ENCODE measurements around the gene CEP20. TPM values are rescaled to one million over a fixed set of nuclear protein-coding genes. Genes with fewer than 3 reads are reported as not detected.
A peak's percentile ranks its signal among the peaks of the same experiment; 100 is the strongest.

The CEP20 gene
- total RNA-seq, 1 experiment from 2014 or later: 37.0 TPM

GRCh38 chr16:15849209-15849981 is 39.0 kb downstream of the CEP20 start:
- no TSS peak for BruUV-seq (replicated peaks)
- intact Hi-C loops (cut with micrococcal nuclease): no loop called here
- H3K4me3 ChIP-seq (ENCODE audit: low read length): no peak overlapping the region

GRCh38 chr16:15847611-15848175 is 40.7 kb downstream of the CEP20 start:
- Histone ChIP-seq H3K27me3 (ENCODE audit: low read length) (no peaks in the 10 kb centered on the region), H3K9me2 (replicated peaks; ENCODE audit: low read length) (no peaks in the 10 kb centered on the region), H3K27ac (ENCODE audit: low read length) (no peak overlapping the region), H4K20me1 (ENCODE audit: low read length) (no peaks in the 10 kb centered on the region), H3K36me3 (ENCODE audit: low read depth, low read length) (no peaks in the 10 kb centered on the region), H3K9ac (ENCODE audit: low read length) (no peak overlapping the region), H3K4me3 (ENCODE audit: low read length) (no peak overlapping the region), H2AFZ (ENCODE audit: low read length) (no peak overlapping the region), H3K4me2 (ENCODE audit: low read length) (no peak overlapping the region), H3K4me1 (ENCODE audit: insufficient read depth, low read length) (no peaks in the 10 kb centered on the region), H3K9me3 (ENCODE audit: low read length) (no peaks in the 10 kb centered on the region), H3F3A (ENCODE audit: low read length, unreplicated experiment) (no peaks in the 10 kb centered on the region), H3K79me2 (ENCODE audit: low read length) (no peaks in the 10 kb centered on the region)
- TF ChIP-seq EZH2phosphoT487 (IDR thresholded peaks at IDR 0.05; ENCODE audit: borderline replicate concordance, low read length): no peak
- TF ChIP-seq CTCF (conservative IDR thresholded peaks at IDR 0.05; ENCODE audit: low read depth, low read length): no peak
- no peak for TF ChIP-seq EZH2 (IDR thresholded peaks at IDR 0.05; ENCODE audit: low read length, unreplicated experiment)
- ChIA-PET CTCF (no interaction called here), POLR2A (ENCODE audit: unreplicated experiment) (no interaction called here)
- no peak for DNase-seq
- intact Hi-C loops (cut with micrococcal nuclease): no loop called here
- no TSS peak for BruUV-seq (replicated peaks)
- no peak for ATAC-seq

More at GRCh38 chr16:15849209-15849981, 39.0 kb downstream of the CEP20 start:
- Histone ChIP-seq H3K4me1 (ENCODE audit: insufficient read depth, low read length) (no peaks in the 10 kb centered on the region), H2AFZ (ENCODE audit: low read length) (no peak overlapping the region), H4K20me1 (ENCODE audit: low read length) (no peaks in the 10 kb centered on the region), H3K4me2 (ENCODE audit: low read length) (no peak overlapping the region), H3K27me3 (ENCODE audit: low read length) (0 out of 2 replicates have a peak, but pooled peaks cover 3% of the 10 kb centered on the region), H3K9ac (ENCODE audit: low read length) (no peak overlapping the region), H3K36me3 (ENCODE audit: low read depth, low read length) (no peaks in the 10 kb centered on the region), H3F3A (ENCODE audit: low read length, unreplicated experiment) (no peaks in the 10 kb centered on the region), H3K9me3 (ENCODE audit: low read length) (no peaks in the 10 kb centered on the region), H3K27ac (ENCODE audit: low read length) (no peak overlapping the region), H3K79me2 (ENCODE audit: low read length) (no peaks in the 10 kb centered on the region), H3K9me2 (replicated peaks; ENCODE audit: low read length) (no peaks in the 10 kb centered on the region)
- no peak for ATAC-seq
- TF ChIP-seq EZH2phosphoT487 (IDR thresholded peaks at IDR 0.05; ENCODE audit: borderline replicate concordance, low read length) (no peak), CTCF (conservative IDR thresholded peaks at IDR 0.05; ENCODE audit: low read depth, low read length) (no peak), EZH2 (IDR thresholded peaks at IDR 0.05; ENCODE audit: low read length, unreplicated experiment) (no peak)
- peak; percentile 23 for DNase-seq
- ChIA-PET POLR2A (ENCODE audit: unreplicated experiment) (no interaction called here), CTCF (no interaction called here)

GRCh38 chr16:15846510-15846909 is 41.9 kb downstream of the CEP20 start:
- H3K9me3 ChIP-seq (ENCODE audit: low read length): no peaks in the 10 kb centered on the region
- BruUV-seq (replicated peaks): no TSS peak
- ATAC-seq: no peak
- no peaks in the 10 kb centered on the region for H3K9me2 ChIP-seq (replicated peaks; ENCODE audit: low read length)
- no peak overlapping the region for H3K4me2 ChIP-seq (ENCODE audit: low read length)
- ChIA-PET CTCF (no interaction called here), POLR2A (ENCODE audit: unreplicated experiment) (no interaction called here)
- no peak overlapping the region for H3K4me3 ChIP-seq (ENCODE audit: low read length)
- TF ChIP-seq CTCF (conservative IDR thresholded peaks at IDR 0.05; ENCODE audit: low read depth, low read length): no peak
- TF ChIP-seq EZH2phosphoT487 (IDR thresholded peaks at IDR 0.05; ENCODE audit: borderline replicate concordance, low read length): no peak
- TF ChIP-seq EZH2 (IDR thresholded peaks at IDR 0.05; ENCODE audit: low read length, unreplicated experiment): no peak
- no peak overlapping the region for H2AFZ ChIP-seq (ENCODE audit: low read length)
- H4K20me1 ChIP-seq (ENCODE audit: low read length): no peaks in the 10 kb centered on the region
- no peaks in the 10 kb centered on the region for H3K79me2 ChIP-seq (ENCODE audit: low read length)
- H3K27me3 ChIP-seq (ENCODE audit: low read length): no peaks in the 10 kb centered on the region
- no peak for DNase-seq
- no peaks in the 10 kb centered on the region for H3K4me1 ChIP-seq (ENCODE audit: insufficient read depth, low read length)
- intact Hi-C loops (cut with micrococcal nuclease): no loop called here
- no peak overlapping the region for H3K27ac ChIP-seq (ENCODE audit: low read length)
- no peaks in the 10 kb centered on the region for H3F3A ChIP-seq (ENCODE audit: low read length, unreplicated experiment)
- H3K9ac ChIP-seq (ENCODE audit: low read length): no peak overlapping the region
- H3K36me3 ChIP-seq (ENCODE audit: low read depth, low read length): no peaks in the 10 kb centered on the region
